Measurements from ENCODE around the gene GPR141. TPM values are rescaled to one million over a fixed set of nuclear protein-coding genes. Genes with fewer than 3 reads are reported as not detected.
"Not testable (repeated sequence)": the region's sequence is repeated elsewhere in the genome, so short reads cannot be mapped to it uniquely, and the experiment has no call there.

GPR141 gene
- total RNA-seq, 1 donor from 2014 or later = not detected

- no peaks in the 10 kb centered on the region for H3K9me3 ChIP-seq
- no peaks in the 10 kb centered on the region for H3K27me3 ChIP-seq
- H3K4me3 ChIP-seq = no peak overlapping the region
- H3K27ac ChIP-seq = no peak overlapping the region
- intact Hi-C loops (cut with DNase I) = no loop called here
- H3K4me1 ChIP-seq = peaks cover 2% of the 10 kb centered on the region in 2 donors
- no peak for TF ChIP-seq CTCF (IDR thresholded peaks at IDR 0.05)
- DNase-seq (ENCODE audit: low spot score in 2 of 2) = no peak
- no peaks in the 10 kb centered on the region for H3K36me3 ChIP-seq
These were observed 18.2 kb downstream of the GPR141 start for GRCh38 chr7:37701769-37702168.

- no peak overlapping the region for H3K4me3 ChIP-seq
- H3K4me1 ChIP-seq = peaks cover 4 to 9% of the 10 kb centered on the region in 2 donors
- no peaks in the 10 kb centered on the region for H3K9me3 ChIP-seq
- DNase-seq (ENCODE audit: low spot score in 2 of 2) = no peak
- H3K27me3 ChIP-seq = no peaks in the 10 kb centered on the region
- TF ChIP-seq CTCF (IDR thresholded peaks at IDR 0.05) = no peak
- intact Hi-C loops (cut with DNase I) = no loop called here
- no peak overlapping the region for H3K27ac ChIP-seq
- no peaks in the 10 kb centered on the region for H3K36me3 ChIP-seq
These were observed 19.8 kb downstream of the GPR141 start for GRCh38 chr7:37703361-37703760.

GRCh38 chr7:37704328-37704833 is 20.8 kb downstream of the GPR141 start:
- intact Hi-C loops (cut with DNase I); H3K36me3 ChIP-seq; H3K9me3 ChIP-seq; H3K4me1 ChIP-seq; H3K27me3 ChIP-seq; H3K27ac ChIP-seq; H3K4me3 ChIP-seq; DNase-seq (ENCODE audit: low spot score in 2 of 2): not testable (repeated sequence)

GRCh38 chr7:37705976-37706375 is 22.4 kb downstream of the GPR141 start:
- Histone ChIP-seq H3K4me1 (peaks cover 4 to 9% of the 10 kb centered on the region in 2 donors), H3K36me3 (no peaks in the 10 kb centered on the region), H3K27me3 (no peaks in the 10 kb centered on the region), H3K27ac (no peak overlapping the region), H3K9me3 (no peaks in the 10 kb centered on the region), H3K4me3 (no peak overlapping the region)
- intact Hi-C loops (cut with DNase I) = no loop called here
- DNase-seq (ENCODE audit: low spot score in 2 of 2) = no peak
- no peak for TF ChIP-seq CTCF (IDR thresholded peaks at IDR 0.05)

GRCh38 chr7:37706804-37707203 is 23.2 kb downstream of the GPR141 start:
- no peak for TF ChIP-seq CTCF (IDR thresholded peaks at IDR 0.05)
- peak overlapping the region; percentile 26 to 48 for H3K27ac ChIP-seq
- H3K27me3 ChIP-seq = no peaks in the 10 kb centered on the region
- no peak for DNase-seq (ENCODE audit: low spot score in 2 of 2)
- H3K9me3 ChIP-seq = no peaks in the 10 kb centered on the region
- H3K36me3 ChIP-seq = no peaks in the 10 kb centered on the region
- H3K4me1 ChIP-seq = peaks cover 4 to 9% of the 10 kb centered on the region in 2 donors
- intact Hi-C loops (cut with DNase I) = no loop called here
- no peak overlapping the region for H3K4me3 ChIP-seq

GRCh38 chr7:37707754-37708485 is 24.4 kb downstream of the GPR141 start:
- H3K36me3 ChIP-seq = no peaks in the 10 kb centered on the region
- H3K27ac ChIP-seq = peak overlapping the region; percentile 48 to 49
- H3K4me3 ChIP-seq = no peak overlapping the region
- no peaks in the 10 kb centered on the region for H3K9me3 ChIP-seq
- no peak for DNase-seq (ENCODE audit: low spot score in 2 of 2)
- no peaks in the 10 kb centered on the region for H3K27me3 ChIP-seq
- no peak for TF ChIP-seq CTCF (IDR thresholded peaks at IDR 0.05)
- intact Hi-C loops (cut with DNase I) = no loop called here
- H3K4me1 ChIP-seq = peaks cover 4 to 9% of the 10 kb centered on the region in 2 donors

Data from ascending aorta (tissue), 2 donors.